ENCODE measurements around the gene AKTIP.

- TF ChIP-seq ELF4 (IDR thresholded peaks at IDR 0.05), result no peak
- TF ChIP-seq SP1 (IDR thresholded peaks at IDR 0.05), result no peak
- TF ChIP-seq TARDBP (IDR thresholded peaks at IDR 0.05), result no peak
- no peak for TF ChIP-seq CTBP1 (IDR thresholded peaks at IDR 0.05; ENCODE audit: borderline replicate concordance)
- TF ChIP-seq NFRKB (IDR thresholded peaks at IDR 0.05), result no peak
- TF ChIP-seq, protein P1, sequence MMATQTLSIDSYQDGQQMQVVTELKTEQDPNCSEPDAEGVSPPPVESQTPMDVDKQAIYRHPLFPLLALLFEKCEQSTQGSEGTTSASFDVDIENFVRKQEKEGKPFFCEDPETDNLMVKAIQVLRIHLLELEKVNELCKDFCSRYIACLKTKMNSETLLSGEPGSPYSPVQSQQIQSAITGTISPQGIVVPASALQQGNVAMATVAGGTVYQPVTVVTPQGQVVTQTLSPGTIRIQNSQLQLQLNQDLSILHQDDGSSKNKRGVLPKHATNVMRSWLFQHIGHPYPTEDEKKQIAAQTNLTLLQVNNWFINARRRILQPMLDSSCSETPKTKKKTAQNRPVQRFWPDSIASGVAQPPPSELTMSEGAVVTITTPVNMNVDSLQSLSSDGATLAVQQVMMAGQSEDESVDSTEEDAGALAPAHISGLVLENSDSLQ (IDR thresholded peaks at IDR 0.05), result no peak
- no peak for TF ChIP-seq SUZ12 (IDR thresholded peaks at IDR 0.05)
Measured at GRCh38 chr16:53515811-53516210, 12.8 kb upstream of the AKTIP start.

All from HEK293T (cell line).